ENCODE results near the gene VPS8. TPM values are rescaled to one million over a fixed set of nuclear protein-coding genes. Genes with fewer than 3 reads are reported as not detected.

The VPS8 gene
- total RNA-seq, 2 donors from 2014 or later, result 49.7 to 70.0 TPM

DNA sequence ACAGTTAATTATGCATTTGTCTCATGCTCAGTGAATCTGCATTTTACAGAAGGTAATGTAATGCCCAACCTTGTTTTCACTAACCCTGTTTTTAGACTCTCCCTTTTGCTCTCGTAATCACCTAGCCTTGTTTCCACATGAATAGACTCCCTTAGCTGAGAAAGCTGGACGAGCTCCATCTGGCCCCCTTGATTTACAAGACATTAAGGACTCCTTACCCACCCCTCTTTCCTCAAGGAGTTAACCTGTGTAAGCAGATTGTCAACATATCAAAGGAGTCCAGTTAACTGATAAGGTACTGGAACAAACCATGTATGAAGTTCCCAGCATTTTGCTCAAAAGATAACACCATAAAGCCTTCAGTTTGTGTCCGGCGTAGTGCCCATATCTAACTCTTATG is 99.6 kb downstream of the VPS8 start:
- DNase-seq, result no peak
- Mint-ChIP-seq H3K27me3 (ENCODE audit: insufficient read depth) (no peaks in the 10 kb centered on the region), H3K4me3 (peak overlapping the region; percentile 2), H3K27ac (peak overlapping the region; percentile 36), H3K4me1 (peaks cover 57% of the 10 kb centered on the region), H3K9me3 (no peaks in the 10 kb centered on the region), H3K36me3 (ENCODE audit: low read depth) (peaks cover 14% of the 10 kb centered on the region)
- no peak overlapping the region for H3K27ac ChIP-seq (ENCODE audit: low read depth, low read length)
- H3K9me3 ChIP-seq (ENCODE audit: control insufficient read depth, low read length), result peaks cover 12% of the 10 kb centered on the region
- no peaks in the 10 kb centered on the region for H3K27me3 ChIP-seq (ENCODE audit: control insufficient read depth, insufficient read depth, low read length, poor library complexity, severe bottlenecking)
- no peak overlapping the region for H3K4me3 ChIP-seq (ENCODE audit: low read length)
- H3K4me1 ChIP-seq (ENCODE audit: control insufficient read depth, insufficient read depth, low read length), result peaks cover 11% of the 10 kb centered on the region
- H3K9ac ChIP-seq (ENCODE audit: extremely low read depth, low read length, poor library complexity, severe bottlenecking), result no peak overlapping the region
- peaks cover 19% of the 10 kb centered on the region for H3K36me3 ChIP-seq (ENCODE audit: control insufficient read depth, insufficient read depth, low read length)
- TF ChIP-seq, protein P1, sequence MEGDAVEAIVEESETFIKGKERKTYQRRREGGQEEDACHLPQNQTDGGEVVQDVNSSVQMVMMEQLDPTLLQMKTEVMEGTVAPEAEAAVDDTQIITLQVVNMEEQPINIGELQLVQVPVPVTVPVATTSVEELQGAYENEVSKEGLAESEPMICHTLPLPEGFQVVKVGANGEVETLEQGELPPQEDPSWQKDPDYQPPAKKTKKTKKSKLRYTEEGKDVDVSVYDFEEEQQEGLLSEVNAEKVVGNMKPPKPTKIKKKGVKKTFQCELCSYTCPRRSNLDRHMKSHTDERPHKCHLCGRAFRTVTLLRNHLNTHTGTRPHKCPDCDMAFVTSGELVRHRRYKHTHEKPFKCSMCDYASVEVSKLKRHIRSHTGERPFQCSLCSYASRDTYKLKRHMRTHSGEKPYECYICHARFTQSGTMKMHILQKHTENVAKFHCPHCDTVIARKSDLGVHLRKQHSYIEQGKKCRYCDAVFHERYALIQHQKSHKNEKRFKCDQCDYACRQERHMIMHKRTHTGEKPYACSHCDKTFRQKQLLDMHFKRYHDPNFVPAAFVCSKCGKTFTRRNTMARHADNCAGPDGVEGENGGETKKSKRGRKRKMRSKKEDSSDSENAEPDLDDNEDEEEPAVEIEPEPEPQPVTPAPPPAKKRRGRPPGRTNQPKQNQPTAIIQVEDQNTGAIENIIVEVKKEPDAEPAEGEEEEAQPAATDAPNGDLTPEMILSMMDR (conservative IDR thresholded peaks at IDR 0.05), result no peak
- WGBS, 2 experiments (ENCODE audit: insufficient coverage in 1 of 2, insufficient read length in 1 of 2), result 80 to 90% methylated on average over 3 to 4 of the region's 4 CpGs

DNA sequence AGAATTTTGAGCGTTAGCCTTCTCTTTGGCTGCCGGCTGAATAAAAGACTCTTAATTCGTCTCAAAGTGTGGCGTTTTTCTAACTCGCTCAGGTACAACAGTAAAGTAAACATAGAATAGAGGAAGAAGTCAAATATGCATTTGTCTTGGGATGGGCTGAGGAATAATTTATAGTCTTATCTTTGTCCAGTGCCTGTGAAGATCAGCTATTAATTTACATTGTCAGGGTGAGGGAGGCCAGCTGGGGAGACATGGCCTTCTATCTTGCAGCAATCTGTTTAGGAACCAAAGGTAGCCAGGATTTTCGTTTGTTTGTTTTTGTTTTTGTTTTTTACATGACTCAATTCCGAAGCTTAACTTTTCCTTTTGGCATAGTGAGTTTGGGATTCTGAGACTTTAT is 100.2 kb downstream of the VPS8 start:
- Histone ChIP-seq H3K4me3 (ENCODE audit: low read length) (no peak overlapping the region), H3K27me3 (ENCODE audit: control insufficient read depth, insufficient read depth, low read length, poor library complexity, severe bottlenecking) (no peaks in the 10 kb centered on the region), H3K4me1 (ENCODE audit: control insufficient read depth, insufficient read depth, low read length) (peaks cover 11% of the 10 kb centered on the region), H3K36me3 (ENCODE audit: control insufficient read depth, insufficient read depth, low read length) (peaks cover 25% of the 10 kb centered on the region), H3K9me3 (ENCODE audit: control insufficient read depth, low read length) (peaks cover 12% of the 10 kb centered on the region), H3K9ac (ENCODE audit: extremely low read depth, low read length, poor library complexity, severe bottlenecking) (no peak overlapping the region), H3K27ac (ENCODE audit: low read depth, low read length) (no peak overlapping the region)
- no peaks in the 10 kb centered on the region for H3K9me3 Mint-ChIP-seq
- peaks cover 51% of the 10 kb centered on the region for H3K4me1 Mint-ChIP-seq
- no peak for DNase-seq
- no peaks in the 10 kb centered on the region for H3K27me3 Mint-ChIP-seq (ENCODE audit: insufficient read depth)
- TF ChIP-seq, protein P1 (conservative IDR thresholded peaks at IDR 0.05), result no peak
- WGBS, 2 experiments (ENCODE audit: insufficient coverage in 1 of 2, insufficient read length in 1 of 2), result 74 to 76% methylated on average over 4 to 7 of the region's 7 CpGs
- no peak overlapping the region for H3K4me3 Mint-ChIP-seq
- no peak overlapping the region for H3K27ac Mint-ChIP-seq
- H3K36me3 Mint-ChIP-seq (ENCODE audit: low read depth), result peaks cover 20% of the 10 kb centered on the region

DNA sequence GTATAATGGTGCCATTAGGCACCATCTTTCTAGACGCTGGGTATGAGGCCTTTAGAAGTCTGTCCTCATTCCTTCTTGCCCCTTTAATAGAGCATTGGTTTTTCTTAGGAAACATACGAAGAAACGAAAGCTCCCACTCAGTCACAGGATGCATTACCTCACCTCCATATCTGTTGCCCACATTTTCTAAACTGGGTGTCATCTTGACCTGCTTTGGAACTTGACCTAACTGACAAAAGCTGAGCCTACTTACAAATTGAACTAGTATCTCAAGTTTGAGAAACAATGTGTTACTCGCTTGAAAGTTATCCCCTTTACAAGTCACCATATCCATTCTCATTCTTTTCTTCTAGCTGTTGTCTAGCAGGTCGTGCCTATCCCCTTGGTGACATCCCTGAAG is 102.7 kb downstream of the VPS8 start:
- TF ChIP-seq, protein P1 (conservative IDR thresholded peaks at IDR 0.05), result no peak
- H3K27ac Mint-ChIP-seq, result no peak overlapping the region
- no peak overlapping the region for H3K9ac ChIP-seq (ENCODE audit: extremely low read depth, low read length, poor library complexity, severe bottlenecking)
- peaks cover 26% of the 10 kb centered on the region for H3K36me3 ChIP-seq (ENCODE audit: control insufficient read depth, insufficient read depth, low read length)
- H3K27me3 ChIP-seq (ENCODE audit: control insufficient read depth, insufficient read depth, low read length, poor library complexity, severe bottlenecking), result no peaks in the 10 kb centered on the region
- peaks cover 35% of the 10 kb centered on the region for H3K36me3 Mint-ChIP-seq (ENCODE audit: low read depth)
- H3K9me3 ChIP-seq (ENCODE audit: control insufficient read depth, low read length), result peaks cover 12% of the 10 kb centered on the region
- no peak overlapping the region for H3K27ac ChIP-seq (ENCODE audit: low read depth, low read length)
- no peaks in the 10 kb centered on the region for H3K9me3 Mint-ChIP-seq
- DNase-seq, result no peak
- WGBS, 2 experiments (ENCODE audit: insufficient coverage in 1 of 2, insufficient read length in 1 of 2), result 93 to 95% methylated on average over 4 to 5 of the region's 5 CpGs
- H3K4me3 Mint-ChIP-seq, result no peak overlapping the region
- H3K4me3 ChIP-seq (ENCODE audit: low read length), result no peak overlapping the region
- no peaks in the 10 kb centered on the region for H3K27me3 Mint-ChIP-seq (ENCODE audit: insufficient read depth)
- peaks cover 29% of the 10 kb centered on the region for H3K4me1 Mint-ChIP-seq
- H3K4me1 ChIP-seq (ENCODE audit: control insufficient read depth, insufficient read depth, low read length), result no peaks in the 10 kb centered on the region
